H1 (cell line): Measurements from ENCODE around the gene PBX1. TPM values are rescaled to one million over a fixed set of nuclear protein-coding genes. Genes with fewer than 3 reads are reported as not detected.

ENCODE experiments used
- CTBP2 ChIP-seq: IDR thresholded peaks from 2 replicates; pipeline ENCODE4 v1.7.0; 2011; ENCODE audit warnings: borderline replicate concordance, mild to moderate bottlenecking, moderate library complexity, mixed read lengths, low read length; ENCODE audit not compliant: insufficient read depth, insufficient read length
- GABPA ChIP-seq: IDR thresholded peaks from 2 replicates; pipeline ENCODE4 v1.6.1; 2011; ENCODE audit warnings: mild to moderate bottlenecking, low read length, moderate library complexity, borderline replicate concordance; ENCODE audit not compliant: insufficient read depth
- HDAC6 ChIP-seq: IDR thresholded peaks from one replicate; pipeline ENCODE4 v1.7.1; 2012; ENCODE audit warnings: low read depth, mild to moderate bottlenecking, inconsistent platforms, low read length, moderate library complexity
- JUN ChIP-seq: IDR thresholded peaks from 2 replicates; pipeline ENCODE4 v1.6.1; 2011; ENCODE audit warnings: low read depth, mild to moderate bottlenecking, improper control_type of control experiment, low read length
- KDM5A ChIP-seq: fragments of 200-600 bp; IDR thresholded peaks from 2 replicates; pipeline ENCODE4 v1.7.1; 2012; ENCODE audit warnings: mild to moderate bottlenecking, low read length, inconsistent platforms, mixed read lengths
- SIX5 ChIP-seq: IDR thresholded peaks from 2 replicates; pipeline ENCODE4 v1.6.1; 2011; ENCODE audit warnings: mild to moderate bottlenecking, low read depth, low read length
- SP4 ChIP-seq: IDR thresholded peaks from 2 replicates; pipeline ENCODE4 v1.6.1; 2012; ENCODE audit warnings: low read length, inconsistent platforms
- TAF1 ChIP-seq: IDR thresholded peaks from 2 replicates; pipeline ENCODE4 v1.6.1; 2011; ENCODE audit warnings: mild to moderate bottlenecking, low read depth, low read length
- TAF7 ChIP-seq: optimal IDR thresholded peaks from 2 replicates; pipeline ENCODE3; 2011; ENCODE audit warnings: low read depth, mild to moderate bottlenecking, inconsistent platforms, low read length, moderate library complexity, borderline replicate concordance
- ZNF274 ChIP-seq: IDR thresholded peaks from 2 replicates; pipeline ENCODE4 v1.7.0; 2012; ENCODE audit warnings: low read length, borderline replicate concordance; ENCODE audit errors: extremely low read depth
- polyA plus RNA-seq, 7 experiments: library from polyadenylated mRNA; depleted of rRNA in 3 of 7; stranded (reverse) in 5 of 7; unstranded in 2 of 7; fragments of >200 nt in 5 of 7; fragments of 200-250 nt in 2 of 7; gene quantifications; 1 replicate in 5 of 7; 2 replicates in 1 of 7; 4 replicates in 1 of 7; pipeline versions ENCODE4 v1.2.1 to v1.2.3, GENCODE V29; 2011 to 2013; ENCODE audit warnings: missing spikeins in 2 of 7, mixed read lengths in 2 of 7
- total RNA-seq: library from RNA; stranded (reverse); fragmentation: NEBNext Ultra II Directional; extraction: Animal tissue kit (Norgen Biotek cat#: 25700); gene quantifications from 2 replicates; pipeline ENCODE4 v1.2.1, GENCODE V29; 2021
- TF ChIP-seq, protein P1 (sequence below): fragments of 300-600 bp; sonication (generic); IDR thresholded peaks from 2 replicates; pipeline ENCODE4 v1.7.1; 2012; ENCODE audit warnings: low read length, moderate library complexity, mild to moderate bottlenecking, inconsistent platforms; ENCODE audit not compliant: insufficient replicate concordance

The PBX1 gene
- total and polyA plus RNA-seq, 2 of the 8 experiments (the other 6 are each of a cell fraction or from before 2014, with no cell fraction given) = 87.4 to 124 TPM

DNA sequence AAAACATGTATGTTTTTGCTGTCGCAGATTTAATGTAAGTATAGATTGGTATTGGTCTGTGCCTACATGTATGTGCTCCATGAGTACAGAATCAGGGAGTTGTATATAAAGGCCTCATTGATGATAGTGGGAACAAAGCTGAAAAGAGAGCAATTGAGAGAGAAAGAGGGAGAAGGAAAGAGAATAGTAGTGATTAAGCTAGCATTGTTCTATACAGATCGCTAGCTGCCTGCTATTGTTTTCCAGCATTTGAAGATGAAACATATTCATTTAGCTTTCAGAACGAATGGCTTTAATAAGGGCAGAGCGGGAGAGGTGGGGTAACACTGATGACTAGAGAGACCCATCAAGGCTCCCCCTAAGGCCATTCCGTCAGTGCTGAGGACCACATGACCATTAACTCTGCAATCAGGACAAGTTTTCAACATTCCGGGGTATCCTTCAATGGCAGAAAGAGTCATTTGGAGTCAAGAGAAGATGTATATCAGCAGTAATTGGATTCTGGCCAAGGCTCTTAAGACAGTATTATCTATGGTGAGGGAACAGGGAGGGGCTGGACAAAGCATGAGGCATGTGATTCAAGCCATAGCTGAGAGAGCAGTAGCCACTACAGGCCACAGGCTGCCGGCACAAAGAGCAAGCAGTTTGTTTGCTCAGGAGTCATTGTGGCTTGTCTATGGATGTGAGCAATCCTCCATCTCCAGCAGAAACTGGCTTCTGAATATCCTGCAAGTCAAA lies 176.5 kb downstream of the PBX1 start (continued):
- TF ChIP-seq, protein P1, sequence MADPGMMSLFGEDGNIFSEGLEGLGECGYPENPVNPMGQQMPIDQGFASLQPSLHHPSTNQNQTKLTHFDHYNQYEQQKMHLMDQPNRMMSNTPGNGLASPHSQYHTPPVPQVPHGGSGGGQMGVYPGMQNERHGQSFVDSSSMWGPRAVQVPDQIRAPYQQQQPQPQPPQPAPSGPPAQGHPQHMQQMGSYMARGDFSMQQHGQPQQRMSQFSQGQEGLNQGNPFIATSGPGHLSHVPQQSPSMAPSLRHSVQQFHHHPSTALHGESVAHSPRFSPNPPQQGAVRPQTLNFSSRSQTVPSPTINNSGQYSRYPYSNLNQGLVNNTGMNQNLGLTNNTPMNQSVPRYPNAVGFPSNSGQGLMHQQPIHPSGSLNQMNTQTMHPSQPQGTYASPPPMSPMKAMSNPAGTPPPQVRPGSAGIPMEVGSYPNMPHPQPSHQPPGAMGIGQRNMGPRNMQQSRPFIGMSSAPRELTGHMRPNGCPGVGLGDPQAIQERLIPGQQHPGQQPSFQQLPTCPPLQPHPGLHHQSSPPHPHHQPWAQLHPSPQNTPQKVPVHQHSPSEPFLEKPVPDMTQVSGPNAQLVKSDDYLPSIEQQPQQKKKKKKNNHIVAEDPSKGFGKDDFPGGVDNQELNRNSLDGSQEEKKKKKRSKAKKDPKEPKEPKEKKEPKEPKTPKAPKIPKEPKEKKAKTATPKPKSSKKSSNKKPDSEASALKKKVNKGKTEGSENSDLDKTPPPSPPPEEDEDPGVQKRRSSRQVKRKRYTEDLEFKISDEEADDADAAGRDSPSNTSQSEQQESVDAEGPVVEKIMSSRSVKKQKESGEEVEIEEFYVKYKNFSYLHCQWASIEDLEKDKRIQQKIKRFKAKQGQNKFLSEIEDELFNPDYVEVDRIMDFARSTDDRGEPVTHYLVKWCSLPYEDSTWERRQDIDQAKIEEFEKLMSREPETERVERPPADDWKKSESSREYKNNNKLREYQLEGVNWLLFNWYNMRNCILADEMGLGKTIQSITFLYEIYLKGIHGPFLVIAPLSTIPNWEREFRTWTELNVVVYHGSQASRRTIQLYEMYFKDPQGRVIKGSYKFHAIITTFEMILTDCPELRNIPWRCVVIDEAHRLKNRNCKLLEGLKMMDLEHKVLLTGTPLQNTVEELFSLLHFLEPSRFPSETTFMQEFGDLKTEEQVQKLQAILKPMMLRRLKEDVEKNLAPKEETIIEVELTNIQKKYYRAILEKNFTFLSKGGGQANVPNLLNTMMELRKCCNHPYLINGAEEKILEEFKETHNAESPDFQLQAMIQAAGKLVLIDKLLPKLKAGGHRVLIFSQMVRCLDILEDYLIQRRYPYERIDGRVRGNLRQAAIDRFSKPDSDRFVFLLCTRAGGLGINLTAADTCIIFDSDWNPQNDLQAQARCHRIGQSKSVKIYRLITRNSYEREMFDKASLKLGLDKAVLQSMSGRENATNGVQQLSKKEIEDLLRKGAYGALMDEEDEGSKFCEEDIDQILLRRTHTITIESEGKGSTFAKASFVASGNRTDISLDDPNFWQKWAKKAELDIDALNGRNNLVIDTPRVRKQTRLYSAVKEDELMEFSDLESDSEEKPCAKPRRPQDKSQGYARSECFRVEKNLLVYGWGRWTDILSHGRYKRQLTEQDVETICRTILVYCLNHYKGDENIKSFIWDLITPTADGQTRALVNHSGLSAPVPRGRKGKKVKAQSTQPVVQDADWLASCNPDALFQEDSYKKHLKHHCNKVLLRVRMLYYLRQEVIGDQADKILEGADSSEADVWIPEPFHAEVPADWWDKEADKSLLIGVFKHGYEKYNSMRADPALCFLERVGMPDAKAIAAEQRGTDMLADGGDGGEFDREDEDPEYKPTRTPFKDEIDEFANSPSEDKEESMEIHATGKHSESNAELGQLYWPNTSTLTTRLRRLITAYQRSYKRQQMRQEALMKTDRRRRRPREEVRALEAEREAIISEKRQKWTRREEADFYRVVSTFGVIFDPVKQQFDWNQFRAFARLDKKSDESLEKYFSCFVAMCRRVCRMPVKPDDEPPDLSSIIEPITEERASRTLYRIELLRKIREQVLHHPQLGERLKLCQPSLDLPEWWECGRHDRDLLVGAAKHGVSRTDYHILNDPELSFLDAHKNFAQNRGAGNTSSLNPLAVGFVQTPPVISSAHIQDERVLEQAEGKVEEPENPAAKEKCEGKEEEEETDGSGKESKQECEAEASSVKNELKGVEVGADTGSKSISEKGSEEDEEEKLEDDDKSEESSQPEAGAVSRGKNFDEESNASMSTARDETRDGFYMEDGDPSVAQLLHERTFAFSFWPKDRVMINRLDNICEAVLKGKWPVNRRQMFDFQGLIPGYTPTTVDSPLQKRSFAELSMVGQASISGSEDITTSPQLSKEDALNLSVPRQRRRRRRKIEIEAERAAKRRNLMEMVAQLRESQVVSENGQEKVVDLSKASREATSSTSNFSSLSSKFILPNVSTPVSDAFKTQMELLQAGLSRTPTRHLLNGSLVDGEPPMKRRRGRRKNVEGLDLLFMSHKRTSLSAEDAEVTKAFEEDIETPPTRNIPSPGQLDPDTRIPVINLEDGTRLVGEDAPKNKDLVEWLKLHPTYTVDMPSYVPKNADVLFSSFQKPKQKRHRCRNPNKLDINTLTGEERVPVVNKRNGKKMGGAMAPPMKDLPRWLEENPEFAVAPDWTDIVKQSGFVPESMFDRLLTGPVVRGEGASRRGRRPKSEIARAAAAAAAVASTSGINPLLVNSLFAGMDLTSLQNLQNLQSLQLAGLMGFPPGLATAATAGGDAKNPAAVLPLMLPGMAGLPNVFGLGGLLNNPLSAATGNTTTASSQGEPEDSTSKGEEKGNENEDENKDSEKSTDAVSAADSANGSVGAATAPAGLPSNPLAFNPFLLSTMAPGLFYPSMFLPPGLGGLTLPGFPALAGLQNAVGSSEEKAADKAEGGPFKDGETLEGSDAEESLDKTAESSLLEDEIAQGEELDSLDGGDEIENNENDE = no peak
- TF ChIP-seq TAF7 (no peak), JUN (no peak), SP4 (no peak), SIX5 (no peak), CTBP2 (no peak), GABPA (no peak), HDAC6 (no peak), TAF1 (no peak), ZNF274 (no peak), KDM5A (no peak)
